ACHN (cell line): ENCODE results near the gene DUS2.

Source experiments
- DNase-seq: peaks from one replicate; pipeline ENCODE4 v3.0.0-alpha.2; 2015
- in situ Hi-C: cut with HindIII; loops from 2 replicates; pipeline ENCODE4 v1.10.0; 2017; ENCODE audit warnings: low sequenced_read_pairs, low pct_ligation_motif_present, low pct_unique_long_range_greater_than_20kb

Gene DUS2

DNA sequence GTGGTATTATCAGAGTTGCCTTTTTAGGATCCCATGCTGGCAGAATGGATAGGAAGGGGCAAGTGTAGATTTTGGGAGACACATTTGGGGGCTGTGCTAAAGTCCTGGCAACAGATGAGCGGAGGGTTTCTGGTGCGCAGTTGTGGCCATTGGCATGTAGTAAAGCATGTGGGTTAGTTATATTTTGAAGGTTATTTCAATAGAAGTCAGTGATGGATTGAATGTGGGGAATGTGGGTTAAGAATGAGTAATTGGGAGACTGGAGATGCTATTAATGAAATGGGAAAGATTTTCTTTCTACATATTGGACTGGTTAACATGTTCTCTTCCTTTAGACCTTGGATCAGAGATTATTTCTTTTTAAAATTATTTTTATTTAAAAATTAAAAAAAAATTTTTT, 10.0 kb downstream of the DUS2 start:
- in situ Hi-C loops = no loop called here
- DNase-seq = no peak

DNA sequence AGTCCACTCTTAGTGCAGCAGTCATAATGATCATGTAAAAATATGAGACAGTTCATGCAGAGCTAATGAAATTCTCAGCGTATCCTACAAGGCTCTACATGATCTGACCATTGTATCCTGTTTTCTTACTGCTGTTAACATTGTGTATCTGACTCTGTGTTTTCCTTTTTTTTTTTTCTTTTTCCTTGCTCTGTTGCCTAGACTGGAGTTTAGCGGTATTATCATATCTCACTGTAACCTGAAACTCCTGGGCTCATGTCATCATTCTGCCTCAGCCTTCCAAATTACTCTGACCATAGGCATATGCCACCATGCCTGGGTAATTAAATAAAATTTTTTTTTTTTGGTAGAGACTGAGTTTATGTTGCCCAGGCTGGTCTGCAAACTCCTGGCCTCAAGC, 12.1 kb downstream of the DUS2 start:
- DNase-seq = no peak
- in situ Hi-C loops = no loop called here

DNA sequence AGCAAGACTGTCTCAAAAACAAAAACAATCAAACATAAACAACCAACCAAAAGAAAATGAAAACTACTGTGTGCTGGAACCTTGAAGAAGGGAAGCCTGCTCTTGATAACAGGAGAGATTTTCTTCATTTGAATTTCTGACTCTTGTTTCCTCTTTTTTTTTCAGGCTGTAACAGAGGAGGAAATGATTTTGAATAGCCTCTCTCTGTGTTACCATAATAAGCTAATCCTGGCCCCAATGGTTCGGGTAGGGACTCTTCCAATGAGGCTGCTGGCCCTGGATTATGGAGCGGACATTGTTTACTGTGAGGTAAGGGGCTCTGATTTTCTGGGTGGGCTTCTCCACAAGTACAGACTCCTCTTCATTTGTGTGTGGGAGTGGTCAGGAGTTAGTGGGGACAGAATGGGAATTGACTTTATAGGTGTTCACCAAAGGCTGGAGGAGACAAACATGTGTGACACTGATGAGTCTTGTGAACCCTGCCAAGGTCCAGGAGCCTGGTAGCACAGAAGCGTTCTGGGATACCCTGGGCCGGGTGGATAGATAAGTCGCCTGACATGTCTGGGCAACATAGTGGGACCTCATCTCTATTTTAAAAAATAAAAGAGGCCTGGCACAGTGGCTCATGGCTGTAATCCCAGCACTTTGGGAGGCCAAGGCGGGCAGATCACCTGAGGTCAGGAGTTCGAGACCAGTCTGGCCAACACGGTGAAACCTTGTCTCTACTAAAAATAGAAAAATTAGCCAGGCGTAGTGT, 14.9 kb downstream of the DUS2 start:
- in situ Hi-C loops = no loop called here

DNA sequence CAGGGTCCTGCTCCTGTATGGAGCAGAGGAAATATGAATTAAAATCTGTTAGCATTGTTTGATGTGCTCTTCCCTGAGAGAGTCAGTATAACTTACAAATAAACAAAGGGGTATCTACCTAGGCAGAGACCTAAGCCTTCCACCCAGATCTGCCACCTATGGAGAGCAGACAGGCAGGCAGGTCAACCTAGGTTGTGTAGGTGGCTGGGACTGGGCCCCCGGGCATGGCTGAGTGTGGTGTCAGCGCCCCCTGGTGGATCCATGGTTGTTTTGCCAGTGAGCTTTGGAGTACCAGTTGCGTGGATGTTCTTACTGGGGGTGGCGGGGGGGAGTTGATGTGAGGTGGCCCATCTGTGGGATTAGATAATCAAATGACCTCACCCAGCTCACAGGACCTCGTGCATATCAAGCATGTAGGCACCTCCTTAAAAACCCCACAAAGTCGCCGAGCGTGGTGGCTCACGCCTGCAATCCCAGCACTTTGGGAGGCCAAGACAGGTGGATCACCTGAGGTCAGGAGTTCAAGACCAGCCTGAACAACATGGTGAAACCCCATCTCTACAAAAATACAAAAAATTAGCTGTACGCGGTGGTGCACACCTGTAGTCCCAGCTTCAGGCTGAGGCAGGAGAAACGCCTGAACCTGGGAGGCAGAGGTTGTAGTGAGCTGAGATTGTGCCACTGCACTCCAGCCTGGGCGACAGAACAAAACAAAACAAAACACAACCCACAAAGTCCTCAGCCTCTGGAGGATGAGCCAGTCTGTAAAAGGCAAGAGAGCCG, 17.6 kb downstream of the DUS2 start:
- in situ Hi-C loops = no loop called here

More for the DNA sequence above, 14.9 kb downstream of the DUS2 start:
- DNase-seq = no peak

DNA sequence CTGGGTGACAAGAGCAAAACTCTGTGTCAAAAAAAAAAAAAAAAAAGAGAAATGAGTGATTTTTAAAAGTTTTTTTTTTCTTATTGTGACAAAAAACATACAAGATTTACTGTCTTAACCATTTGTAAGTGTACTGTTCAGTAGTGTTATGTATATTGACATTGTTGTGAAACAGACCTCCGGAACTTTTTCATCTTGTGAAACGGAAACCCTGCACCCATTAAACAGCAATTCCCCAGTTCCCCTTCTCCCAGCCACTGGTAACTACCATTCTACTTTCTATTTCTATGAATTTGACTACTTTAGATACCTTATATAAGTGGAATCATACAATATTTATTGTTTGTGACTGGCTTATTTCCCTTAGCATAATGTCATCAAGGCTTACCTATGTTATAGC, 18.7 kb downstream of the DUS2 start:
- DNase-seq = no peak
- in situ Hi-C loops = no loop called here

More for the DNA sequence above, 17.6 kb downstream of the DUS2 start:
- DNase-seq = peak; percentile 73

DNA sequence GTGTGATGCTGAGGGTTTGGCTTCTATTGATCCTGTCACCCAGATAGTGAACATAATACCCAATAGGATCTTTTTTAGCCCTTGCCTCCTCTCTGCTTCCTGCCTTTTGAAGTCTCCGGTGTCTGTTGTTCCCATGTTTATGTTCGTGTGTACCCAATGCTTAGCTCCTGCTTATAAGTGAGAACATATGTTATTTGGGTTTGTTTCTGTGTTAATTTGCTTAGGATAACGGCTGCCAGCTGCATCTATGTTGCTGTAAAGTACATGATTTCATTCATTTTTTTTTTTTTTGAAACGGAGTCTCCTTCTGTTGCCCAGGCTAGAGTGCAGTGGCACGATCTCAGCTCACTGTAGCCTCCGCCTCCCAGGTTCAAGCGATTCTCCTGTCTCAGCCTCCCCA, 23.0 kb downstream of the DUS2 start:
- in situ Hi-C loops = no loop called here
- no peak for DNase-seq

DNA sequence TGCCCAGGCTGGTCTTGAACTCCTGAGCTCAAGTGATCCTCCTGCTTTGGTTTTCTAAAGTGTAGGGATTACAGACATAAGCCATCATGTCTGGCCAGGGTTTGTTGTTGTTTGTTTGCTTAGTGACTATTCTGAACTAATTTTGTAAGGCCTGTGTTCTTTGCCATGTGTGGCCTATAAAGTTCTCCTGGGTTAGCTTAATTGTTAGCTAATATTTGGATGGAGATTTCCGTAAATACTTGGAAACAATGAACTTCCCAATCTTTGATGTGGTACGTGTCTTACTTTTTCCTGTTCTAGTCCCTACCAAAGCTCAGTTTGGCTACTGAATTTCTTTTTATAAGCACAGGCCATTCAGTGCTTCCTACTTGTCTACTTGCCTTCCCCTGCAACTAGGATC, 24.9 kb downstream of the DUS2 start:
- no peak for DNase-seq
- in situ Hi-C loops = no loop called here

DNA sequence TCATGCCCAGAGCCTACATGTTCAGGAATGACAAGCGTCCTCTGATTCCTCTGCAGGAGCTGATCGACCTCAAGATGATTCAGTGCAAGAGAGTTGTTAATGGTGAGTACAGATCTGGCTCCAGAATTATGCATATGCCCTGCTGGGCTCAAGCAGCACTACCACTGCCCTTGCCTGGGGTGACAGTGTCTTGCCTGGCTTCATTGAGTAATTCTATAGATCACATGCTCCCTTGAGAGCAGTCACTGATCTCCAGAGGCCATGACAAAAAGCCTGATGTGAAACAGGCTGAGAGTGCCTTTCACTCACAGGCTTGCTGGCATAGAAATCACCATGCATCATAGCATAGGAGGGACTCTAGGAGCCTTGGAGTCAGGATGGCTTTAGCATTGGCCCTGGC, 26.4 kb downstream of the DUS2 start:
- in situ Hi-C loops = no loop called here
- no peak for DNase-seq

DNA sequence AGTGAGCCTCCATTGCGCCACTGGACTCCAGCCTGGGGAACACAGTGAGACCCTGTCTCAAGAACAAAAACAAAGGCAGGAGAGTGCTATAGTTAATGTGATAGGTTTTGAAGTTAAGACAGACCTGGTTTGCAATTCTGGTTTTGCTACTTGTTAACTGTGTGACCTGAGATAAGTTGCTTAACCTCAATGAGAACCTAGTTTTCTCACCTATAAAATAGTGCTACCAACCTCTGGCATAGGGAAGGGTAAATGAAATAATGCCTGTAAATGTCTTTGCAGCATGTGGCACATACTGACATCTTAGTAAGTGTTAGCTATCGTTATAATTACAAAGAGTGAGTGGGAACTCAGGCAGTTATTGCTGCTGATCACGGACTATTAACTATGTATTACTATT, 32.3 kb downstream of the DUS2 start:
- in situ Hi-C loops = no loop called here
- no peak for DNase-seq

DNA sequence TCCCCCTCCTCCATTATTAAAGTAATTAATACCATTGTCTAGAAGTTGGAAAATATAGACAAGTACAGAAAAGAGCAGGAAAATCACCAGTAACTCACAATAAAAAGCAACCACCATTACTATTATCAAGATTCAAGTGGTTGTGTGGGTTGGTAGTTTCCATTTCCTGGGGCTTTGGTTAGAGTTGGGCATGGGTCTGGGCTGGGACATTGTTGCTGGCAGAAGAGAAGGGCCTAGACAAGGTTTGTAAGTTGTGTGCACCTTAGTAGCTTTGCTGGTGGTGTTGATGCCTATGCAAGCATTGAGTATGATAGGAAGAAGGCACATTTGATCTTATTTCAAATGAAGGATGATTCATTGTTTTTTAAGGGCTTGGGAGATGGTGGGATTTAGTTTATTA, 36.7 kb downstream of the DUS2 start:
- in situ Hi-C loops = no loop called here
- DNase-seq = no peak

DNA sequence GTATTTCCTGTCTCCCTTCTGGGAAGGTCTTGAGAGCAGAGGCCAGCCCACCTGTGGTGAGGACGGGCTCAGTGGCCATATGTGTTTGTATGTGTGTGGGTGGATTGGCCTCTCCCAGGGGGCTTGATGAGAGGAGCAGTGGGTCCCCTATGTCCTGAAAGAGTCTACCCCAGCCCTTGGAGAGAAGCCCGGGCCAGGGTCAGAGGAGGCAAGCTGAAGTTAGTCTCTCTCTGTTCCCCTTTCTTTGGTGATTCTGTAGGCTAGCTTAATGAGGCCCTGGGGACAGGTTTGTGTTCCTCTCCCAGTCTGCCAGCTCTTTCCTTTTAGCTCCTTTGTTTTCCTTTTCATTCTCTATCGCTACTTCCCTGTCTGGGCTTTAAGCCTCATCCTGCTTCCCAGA, 38.3 kb downstream of the DUS2 start:
- in situ Hi-C loops = no loop called here
- DNase-seq = no peak

DNA sequence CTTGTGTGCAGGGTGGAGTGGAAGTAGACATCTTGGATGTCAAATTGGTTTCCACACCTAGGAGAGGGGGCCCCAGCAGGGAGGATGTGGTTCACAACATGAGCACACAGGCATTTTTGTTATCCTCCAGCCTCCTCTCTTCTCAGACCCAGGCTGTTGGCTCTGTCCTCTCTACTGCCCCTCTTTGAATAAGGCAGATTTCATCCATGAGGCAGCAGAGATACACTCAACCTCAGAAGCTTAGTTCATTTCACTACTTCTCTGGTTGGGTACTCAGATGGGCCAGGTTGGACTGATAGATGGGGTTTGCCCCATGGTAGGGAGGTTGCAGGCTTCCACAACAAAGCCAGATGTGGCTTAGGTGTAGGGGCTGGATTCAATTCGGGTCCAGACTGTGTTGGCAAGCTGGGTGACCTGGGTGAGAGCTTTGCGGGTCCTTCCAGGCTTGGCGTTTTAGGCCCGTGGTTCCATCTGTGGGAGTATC, 39.9 kb downstream of the DUS2 start:
- in situ Hi-C loops = no loop called here
- DNase-seq = no peak

DNA sequence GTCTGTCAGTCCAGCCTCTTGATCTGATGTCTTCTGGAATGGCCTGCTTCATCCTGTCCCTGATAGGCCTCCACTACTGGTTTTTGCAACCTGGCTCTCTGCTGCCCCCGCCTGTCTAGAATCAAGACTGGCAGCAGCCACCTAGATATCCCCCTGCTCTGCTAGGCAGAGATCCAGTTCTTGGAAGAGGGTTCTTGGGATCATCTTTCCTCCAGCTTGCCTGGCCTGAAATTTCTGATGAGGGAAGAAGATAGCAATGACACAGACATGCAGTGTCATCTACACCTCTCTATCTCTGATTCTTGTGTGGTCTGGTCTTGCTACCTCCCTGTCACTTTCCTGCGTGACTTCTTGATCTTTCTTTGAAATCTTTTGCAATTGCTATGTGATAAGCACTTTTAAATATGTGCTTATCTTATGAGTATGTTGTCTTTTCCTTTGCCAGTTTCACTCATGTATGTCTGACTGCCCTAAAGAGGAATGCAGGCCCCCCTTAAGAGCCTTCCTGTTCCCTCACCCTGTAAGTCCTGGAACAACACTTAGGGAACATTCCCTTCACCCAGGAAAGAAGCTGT, 41.8 kb downstream of the DUS2 start:
- in situ Hi-C loops = no loop called here
- peak; percentile 75 for DNase-seq

DNA sequence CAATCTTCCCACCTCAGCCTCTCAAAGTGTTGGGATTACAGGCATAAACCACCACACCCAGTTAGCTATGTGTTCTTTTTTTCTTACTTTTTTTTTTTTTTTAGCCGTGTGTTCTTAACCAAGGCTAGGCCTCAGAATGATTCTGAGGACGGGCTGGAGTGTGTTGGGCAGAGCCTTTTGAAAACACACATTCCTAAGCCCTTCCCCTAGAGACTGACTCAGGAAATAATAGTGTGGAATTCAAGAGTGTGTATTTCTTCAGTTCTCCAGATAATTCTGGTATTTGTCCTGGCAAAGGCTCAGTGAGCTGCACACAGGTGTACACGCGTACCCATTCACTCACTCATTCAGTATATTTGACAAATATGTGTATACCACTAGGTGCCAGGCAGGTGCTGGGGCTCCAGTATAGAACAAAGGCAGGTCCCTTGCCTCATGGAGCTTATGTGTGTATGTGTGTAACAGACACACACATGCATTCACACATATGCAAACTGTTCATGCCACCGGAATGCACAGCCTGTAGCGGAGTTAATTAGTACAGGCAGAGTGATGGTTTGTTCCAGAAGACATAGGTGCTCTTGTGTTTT, 42.7 kb downstream of the DUS2 start:
- in situ Hi-C loops = no loop called here
- no peak for DNase-seq

DNA sequence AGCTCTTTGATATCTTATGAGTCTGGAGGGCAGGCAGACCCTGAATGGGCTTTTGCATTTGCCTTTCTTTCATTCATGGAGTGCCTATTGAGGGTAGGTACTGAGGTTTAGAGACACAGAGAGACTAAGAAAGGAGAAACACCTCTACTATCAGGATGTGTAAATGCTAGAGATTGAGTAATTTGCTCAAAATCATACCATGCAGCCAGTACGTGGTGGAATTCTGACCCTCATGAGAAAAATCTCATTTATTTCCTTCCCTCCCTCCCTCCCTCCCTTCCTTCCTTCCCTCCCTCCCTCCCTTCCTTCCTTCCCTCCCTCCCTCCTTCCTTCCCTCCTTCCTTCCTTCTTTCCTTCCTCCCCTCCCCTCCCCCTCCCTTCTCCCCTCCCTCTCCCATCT, 43.7 kb downstream of the DUS2 start:
- no peak for DNase-seq
- in situ Hi-C loops = no loop called here

DNA sequence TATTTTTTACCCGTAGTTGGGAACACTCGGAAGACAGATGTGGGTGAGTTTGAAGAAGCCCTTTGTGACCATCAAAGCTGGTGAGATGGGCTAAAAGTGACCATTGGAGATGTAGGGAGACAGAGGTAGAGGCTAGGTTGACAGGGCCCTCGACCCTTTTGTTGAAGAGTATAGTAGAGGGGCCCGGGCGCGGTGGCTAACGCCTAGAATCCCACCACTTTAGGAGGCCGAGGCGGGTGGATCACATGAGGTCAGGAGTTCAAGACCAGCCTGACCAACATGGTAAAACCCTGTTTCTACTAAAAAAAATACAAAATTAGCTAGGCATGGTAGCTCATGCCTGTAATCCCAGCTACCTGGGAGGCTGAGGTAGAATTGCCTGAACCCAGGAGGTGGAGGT, 45.8 kb downstream of the DUS2 start:
- in situ Hi-C loops = no loop called here
- no peak for DNase-seq

DNA sequence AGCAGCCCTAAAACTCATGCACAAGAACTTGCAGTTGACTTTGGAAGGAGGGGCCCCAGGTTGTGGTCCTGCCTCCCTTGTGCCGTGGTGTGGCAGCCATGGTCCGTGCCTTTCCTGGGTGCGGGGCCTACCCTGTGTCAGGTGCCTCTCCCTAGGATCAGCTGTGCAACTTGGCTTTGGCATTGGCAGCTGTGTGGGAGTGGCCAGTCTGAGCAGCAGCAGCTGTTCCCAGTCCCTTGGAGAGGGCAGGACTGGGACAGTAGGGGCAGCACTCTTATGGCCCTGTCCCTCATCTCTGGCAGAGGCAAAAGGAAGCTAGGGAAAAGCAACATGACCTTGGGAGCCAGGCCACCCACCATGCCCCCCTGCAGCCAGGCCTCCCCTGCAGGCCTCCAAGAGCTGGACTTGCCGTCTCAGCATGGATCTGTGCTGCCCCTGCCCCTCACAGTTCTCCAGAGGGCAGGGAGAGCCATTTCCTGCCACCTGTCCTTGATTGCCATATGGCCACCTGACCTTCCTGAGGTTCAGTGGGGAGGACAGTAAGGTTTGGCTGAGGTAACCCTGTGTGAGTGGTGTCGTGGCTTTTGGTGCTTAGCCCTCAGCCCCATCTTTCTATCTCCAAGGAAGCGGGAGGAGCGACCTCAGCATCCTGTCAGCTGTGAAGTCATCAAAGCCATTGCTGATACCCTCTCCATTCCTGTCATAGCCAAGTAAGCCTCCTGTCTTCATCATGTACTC, 46.6 kb downstream of the DUS2 start:
- no peak for DNase-seq
- in situ Hi-C loops = no loop called here

DNA sequence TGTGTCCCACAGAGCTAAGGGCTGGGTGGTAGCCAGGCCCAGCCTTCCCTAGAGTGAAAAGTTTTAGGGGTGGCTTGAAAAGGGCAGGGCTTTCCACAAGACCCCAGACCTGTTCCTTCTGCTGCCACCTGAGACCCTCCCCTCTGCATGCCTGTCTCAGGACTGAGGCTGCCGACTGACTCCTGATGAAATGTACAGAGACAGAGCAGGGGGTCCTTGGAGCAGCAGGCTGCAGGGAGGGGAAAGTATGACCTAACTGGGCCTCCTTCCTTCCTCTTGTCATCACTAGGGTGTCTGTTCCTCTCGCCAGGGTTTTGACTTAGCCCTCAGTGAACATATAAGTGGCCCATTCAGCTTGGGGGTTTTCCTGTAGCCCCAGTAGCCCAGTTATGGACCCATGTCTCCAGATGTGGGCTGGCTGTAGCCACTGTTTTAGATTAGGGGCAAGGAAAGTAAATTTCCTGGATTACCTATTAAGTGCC, 47.2 kb downstream of the DUS2 start:
- no peak for DNase-seq
- in situ Hi-C loops = no loop called here
